ENCODE data around the gene TAGLN2.

Gene TAGLN2

GRCh38 chr1:159935305-159935704 is 10.0 kb upstream of the TAGLN2 start:
- no peak for DNase-seq (ENCODE audit: low read depth)

- no peak for DNase-seq (ENCODE audit: low read depth)
Measured at GRCh38 chr1:159934136-159935039, 9.1 kb upstream of the TAGLN2 start.

GRCh38 chr1:159933347-159933746 is 8.0 kb upstream of the TAGLN2 start:
- no peak for DNase-seq (ENCODE audit: low read depth)

GRCh38 chr1:159932296-159933285 is 7.3 kb upstream of the TAGLN2 start:
- DNase-seq (ENCODE audit: low read depth) = no peak

- DNase-seq (ENCODE audit: low read depth) = no peak
Measured at GRCh38 chr1:159931795-159932173, 6.5 kb upstream of the TAGLN2 start.

GRCh38 chr1:159931101-159931794 is 5.9 kb upstream of the TAGLN2 start:
- DNase-seq (ENCODE audit: low read depth) = no peak

GRCh38 chr1:159930634-159931033 is 5.3 kb upstream of the TAGLN2 start:
- DNase-seq (ENCODE audit: low read depth) = no peak

GRCh38 chr1:159930216-159930615 is 4.9 kb upstream of the TAGLN2 start:
- no peak for DNase-seq (ENCODE audit: low read depth)

GRCh38 chr1:159929155-159930051 is 4.1 kb upstream of the TAGLN2 start:
- DNase-seq (ENCODE audit: low read depth) = no peak

GRCh38 chr1:159928491-159929050 is 3.3 kb upstream of the TAGLN2 start:
- no peak for DNase-seq (ENCODE audit: low read depth)

- DNase-seq (ENCODE audit: low read depth) = no peak
Measured at GRCh38 chr1:159927849-159928431, 2.6 kb upstream of the TAGLN2 start.

GRCh38 chr1:159927211-159927848 is 2.0 kb upstream of the TAGLN2 start:
- DNase-seq (ENCODE audit: low read depth) = no peak

GRCh38 chr1:159925719-159926078 is 392 bp upstream of the TAGLN2 start:
- DNase-seq (ENCODE audit: low read depth) = no peak

GRCh38 chr1:159924025-159924790 is 1.1 kb downstream of the TAGLN2 start:
- peak; percentile 86 for DNase-seq (ENCODE audit: low read depth)

- DNase-seq (ENCODE audit: low read depth) = peak; percentile 71
Measured at GRCh38 chr1:159923203-159924024, 1.9 kb downstream of the TAGLN2 start.

- peak; percentile 23 for DNase-seq (ENCODE audit: low read depth)
Measured at GRCh38 chr1:159922511-159923202, 2.6 kb downstream of the TAGLN2 start.

GRCh38 chr1:159921700-159922504 is 3.4 kb downstream of the TAGLN2 start:
- DNase-seq (ENCODE audit: low read depth) = no peak

All from GM04504 (cell line).